ENCODE measurements around the gene CRYAA.

CRYAA gene

GRCh38 chr21:43194303-43195120 is 25.7 kb downstream of the CRYAA start:
- no peak for DNase-seq (ENCODE audit: low read depth)
- no peak overlapping the region for H3K4me3 ChIP-seq (ENCODE audit: low read depth, low read length)
- TF ChIP-seq CTCF (conservative IDR thresholded peaks at IDR 0.05; ENCODE audit: low read depth, low read length), result no peak

GRCh38 chr21:43195121-43196021 is 26.6 kb downstream of the CRYAA start:
- peak; percentile 65 for DNase-seq (ENCODE audit: low read depth)
- no peak overlapping the region for H3K4me3 ChIP-seq (ENCODE audit: low read depth, low read length)
- peak; percentile 16 for TF ChIP-seq CTCF (conservative IDR thresholded peaks at IDR 0.05; ENCODE audit: low read depth, low read length)

- peak; percentile 39 for DNase-seq (ENCODE audit: low read depth)
- H3K4me3 ChIP-seq (ENCODE audit: low read depth, low read length), result no peak overlapping the region
- no peak for TF ChIP-seq CTCF (conservative IDR thresholded peaks at IDR 0.05; ENCODE audit: low read depth, low read length)
These were observed 28.0 kb downstream of the CRYAA start for GRCh38 chr21:43196826-43197225.

- no peak for DNase-seq (ENCODE audit: low read depth)
- no peak for TF ChIP-seq CTCF (conservative IDR thresholded peaks at IDR 0.05; ENCODE audit: low read depth, low read length)
- no peak overlapping the region for H3K4me3 ChIP-seq (ENCODE audit: low read depth, low read length)
These were observed 29.6 kb downstream of the CRYAA start for GRCh38 chr21:43198376-43198775.

- no peak for DNase-seq (ENCODE audit: low read depth)
- H3K4me3 ChIP-seq (ENCODE audit: low read depth, low read length), result no peak overlapping the region
- TF ChIP-seq CTCF (conservative IDR thresholded peaks at IDR 0.05; ENCODE audit: low read depth, low read length), result no peak
These were observed 32.7 kb downstream of the CRYAA start for GRCh38 chr21:43201491-43201890.

- no peak for DNase-seq (ENCODE audit: low read depth)
- TF ChIP-seq CTCF (conservative IDR thresholded peaks at IDR 0.05; ENCODE audit: low read depth, low read length), result no peak
- H3K4me3 ChIP-seq (ENCODE audit: low read depth, low read length), result no peak overlapping the region
These were observed 34.8 kb downstream of the CRYAA start for GRCh38 chr21:43203591-43203990.
